Measurements from ENCODE around the gene ZNF865.

DNA sequence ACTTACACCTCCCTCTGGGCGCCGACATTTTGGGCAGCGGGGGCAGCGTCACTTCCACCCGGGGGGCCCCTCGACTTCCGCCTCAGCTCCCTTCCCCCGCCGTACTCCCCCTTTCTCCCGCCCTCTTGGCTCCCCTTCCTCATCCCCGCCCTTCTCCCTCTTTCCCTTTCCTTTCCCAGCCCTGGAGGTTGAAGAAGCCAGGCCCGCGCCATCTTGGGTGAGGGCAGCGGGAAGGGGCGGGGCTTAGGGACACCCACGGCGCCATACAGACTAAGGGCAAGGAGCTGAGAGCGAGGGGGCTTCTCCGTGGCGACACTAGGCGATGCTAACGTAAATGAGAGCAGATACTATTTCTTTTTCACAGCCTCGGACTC lies 6.0 kb upstream of the ZNF865 start, which contains the start of gene FIZ1:
- TF ChIP-seq, protein P1, sequence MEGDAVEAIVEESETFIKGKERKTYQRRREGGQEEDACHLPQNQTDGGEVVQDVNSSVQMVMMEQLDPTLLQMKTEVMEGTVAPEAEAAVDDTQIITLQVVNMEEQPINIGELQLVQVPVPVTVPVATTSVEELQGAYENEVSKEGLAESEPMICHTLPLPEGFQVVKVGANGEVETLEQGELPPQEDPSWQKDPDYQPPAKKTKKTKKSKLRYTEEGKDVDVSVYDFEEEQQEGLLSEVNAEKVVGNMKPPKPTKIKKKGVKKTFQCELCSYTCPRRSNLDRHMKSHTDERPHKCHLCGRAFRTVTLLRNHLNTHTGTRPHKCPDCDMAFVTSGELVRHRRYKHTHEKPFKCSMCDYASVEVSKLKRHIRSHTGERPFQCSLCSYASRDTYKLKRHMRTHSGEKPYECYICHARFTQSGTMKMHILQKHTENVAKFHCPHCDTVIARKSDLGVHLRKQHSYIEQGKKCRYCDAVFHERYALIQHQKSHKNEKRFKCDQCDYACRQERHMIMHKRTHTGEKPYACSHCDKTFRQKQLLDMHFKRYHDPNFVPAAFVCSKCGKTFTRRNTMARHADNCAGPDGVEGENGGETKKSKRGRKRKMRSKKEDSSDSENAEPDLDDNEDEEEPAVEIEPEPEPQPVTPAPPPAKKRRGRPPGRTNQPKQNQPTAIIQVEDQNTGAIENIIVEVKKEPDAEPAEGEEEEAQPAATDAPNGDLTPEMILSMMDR (IDR thresholded peaks at IDR 0.05), result no peak
- TF ChIP-seq POLR2A (IDR thresholded peaks at IDR 0.05), result no peak

All from Peyer's patch (tissue), 4 donors.